ENCODE data around the gene NRG2.

- TF ChIP-seq POLR2AphosphoS5 (IDR thresholded peaks at IDR 0.05; ENCODE audit: low read depth, low read length), result no peak
- TF ChIP-seq POLR2A (IDR thresholded peaks at IDR 0.05; ENCODE audit: low read depth, low read length), result no peak
Measured at GRCh38 chr5:139854953-139855352, 188.1 kb downstream of the NRG2 start.
